ENCODE data around the gene FGFBP2.

The FGFBP2 gene

GRCh38 chr4:16001484-16001858 lies 38.5 kb upstream of the FGFBP2 start:
- TF ChIP-seq, protein P1, sequence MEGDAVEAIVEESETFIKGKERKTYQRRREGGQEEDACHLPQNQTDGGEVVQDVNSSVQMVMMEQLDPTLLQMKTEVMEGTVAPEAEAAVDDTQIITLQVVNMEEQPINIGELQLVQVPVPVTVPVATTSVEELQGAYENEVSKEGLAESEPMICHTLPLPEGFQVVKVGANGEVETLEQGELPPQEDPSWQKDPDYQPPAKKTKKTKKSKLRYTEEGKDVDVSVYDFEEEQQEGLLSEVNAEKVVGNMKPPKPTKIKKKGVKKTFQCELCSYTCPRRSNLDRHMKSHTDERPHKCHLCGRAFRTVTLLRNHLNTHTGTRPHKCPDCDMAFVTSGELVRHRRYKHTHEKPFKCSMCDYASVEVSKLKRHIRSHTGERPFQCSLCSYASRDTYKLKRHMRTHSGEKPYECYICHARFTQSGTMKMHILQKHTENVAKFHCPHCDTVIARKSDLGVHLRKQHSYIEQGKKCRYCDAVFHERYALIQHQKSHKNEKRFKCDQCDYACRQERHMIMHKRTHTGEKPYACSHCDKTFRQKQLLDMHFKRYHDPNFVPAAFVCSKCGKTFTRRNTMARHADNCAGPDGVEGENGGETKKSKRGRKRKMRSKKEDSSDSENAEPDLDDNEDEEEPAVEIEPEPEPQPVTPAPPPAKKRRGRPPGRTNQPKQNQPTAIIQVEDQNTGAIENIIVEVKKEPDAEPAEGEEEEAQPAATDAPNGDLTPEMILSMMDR (IDR thresholded peaks at IDR 0.05; ENCODE audit: insufficient read depth, missing control alignments) = peak; percentile 76
- DNase-seq (ENCODE audit: insufficient read length, low spot score) = peak; percentile 49
- FAIRE-seq = peak; percentile 87

DNA sequence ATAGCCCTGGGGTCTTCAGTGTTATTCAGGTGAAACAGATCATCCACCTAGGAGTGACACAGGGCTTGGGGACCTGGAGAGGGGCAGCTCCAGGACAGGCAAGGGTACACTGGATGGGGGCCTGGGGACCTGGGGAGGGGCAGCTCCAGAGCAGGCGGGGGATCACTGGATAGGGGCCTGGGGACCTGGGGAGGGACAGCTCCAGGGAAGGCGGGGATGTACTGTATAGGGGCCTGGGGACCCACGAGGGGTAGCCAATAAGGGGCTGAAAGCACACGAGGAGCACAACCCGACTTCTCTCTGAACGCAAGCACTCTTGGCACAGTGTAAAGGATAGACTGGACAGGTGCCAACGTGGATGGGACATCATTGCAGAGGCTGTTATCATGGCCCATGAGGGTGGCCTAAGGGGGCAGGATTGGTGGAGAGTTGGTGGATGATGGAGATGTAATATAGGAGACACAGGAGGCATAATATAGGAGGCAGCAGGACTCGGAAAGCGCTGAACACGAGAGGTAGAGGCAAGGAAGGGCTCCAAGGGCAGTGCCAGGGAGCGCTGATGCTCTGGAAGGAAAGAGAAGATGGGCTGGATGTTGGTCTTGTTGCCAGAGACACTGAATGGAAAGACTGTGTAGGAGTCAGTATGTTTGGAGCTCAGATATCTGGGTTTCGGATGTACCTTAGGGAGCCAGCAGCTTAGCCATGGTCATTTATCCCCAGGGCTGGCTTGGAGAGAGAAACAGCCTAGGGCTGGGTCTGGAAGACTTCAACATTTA lies 37.9 kb upstream of the FGFBP2 start:
- no peak for DNase-seq (ENCODE audit: insufficient read length, low spot score)
- TF ChIP-seq, protein P1 (IDR thresholded peaks at IDR 0.05; ENCODE audit: insufficient read depth, missing control alignments) = no peak

GRCh38 chr4:15996773-15997172 lies 33.8 kb upstream of the FGFBP2 start:
- FAIRE-seq = no peak
- TF ChIP-seq, protein P1 (IDR thresholded peaks at IDR 0.05; ENCODE audit: insufficient read depth, missing control alignments) = no peak
- no peak for DNase-seq (ENCODE audit: insufficient read length, low spot score)

More for the DNA sequence above, 37.9 kb upstream of the FGFBP2 start:
- no peak for FAIRE-seq

DNA sequence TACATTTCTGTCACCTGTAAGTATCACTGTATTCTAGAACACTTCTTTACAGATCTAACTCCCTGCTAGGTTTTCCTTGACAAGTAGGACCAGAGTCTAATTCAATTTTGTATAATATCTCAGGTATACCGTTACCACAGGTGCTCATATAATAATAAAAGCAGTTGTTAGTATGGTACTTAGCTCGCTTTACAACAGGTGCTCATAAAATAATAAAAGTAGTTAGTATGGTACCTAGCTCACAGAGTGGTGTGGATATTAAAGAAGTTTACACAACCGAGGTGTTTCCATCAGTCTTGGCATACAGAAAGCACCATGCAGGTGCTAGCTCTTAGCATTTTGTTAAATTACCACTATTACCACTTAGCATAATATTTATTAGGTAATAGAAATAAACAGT lies 32.9 kb upstream of the FGFBP2 start:
- TF ChIP-seq, protein P1 (IDR thresholded peaks at IDR 0.05; ENCODE audit: insufficient read depth, missing control alignments) = no peak
- FAIRE-seq (no peak), DNase-seq (ENCODE audit: insufficient read length, low spot score) (no peak)

DNA sequence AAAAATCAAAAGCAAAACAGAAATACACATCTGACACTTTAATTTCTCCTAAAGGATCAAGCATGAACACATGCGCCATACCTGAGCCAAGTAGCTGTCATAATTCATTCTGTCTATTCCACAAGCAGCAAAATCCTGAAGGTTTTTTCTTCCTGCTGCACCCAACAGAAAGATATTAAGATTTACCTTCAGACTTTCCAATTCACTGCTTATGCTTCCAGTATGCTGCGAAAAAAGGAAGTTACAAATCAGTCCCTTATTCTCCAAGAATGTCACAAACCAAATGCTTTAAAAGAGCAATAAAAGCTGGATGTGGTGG lies 29.2 kb upstream of the FGFBP2 start:
- TF ChIP-seq, protein P1 (IDR thresholded peaks at IDR 0.05; ENCODE audit: insufficient read depth, missing control alignments) = no peak
- no peak for FAIRE-seq
- no peak for DNase-seq (ENCODE audit: insufficient read length, low spot score)

- FAIRE-seq = no peak
- TF ChIP-seq, protein P1 (IDR thresholded peaks at IDR 0.05; ENCODE audit: insufficient read depth, missing control alignments) = no peak
- DNase-seq (ENCODE audit: insufficient read length, low spot score) = no peak
These were observed 27.8 kb upstream of the FGFBP2 start for GRCh38 chr4:15990570-15991285.

GRCh38 chr4:15989424-15989823 lies 26.4 kb upstream of the FGFBP2 start:
- DNase-seq (ENCODE audit: insufficient read length, low spot score) (no peak), FAIRE-seq (no peak)
- TF ChIP-seq, protein P1 (IDR thresholded peaks at IDR 0.05; ENCODE audit: insufficient read depth, missing control alignments) = no peak

Data from D721Med (cell line).